HG02884 (cell line): ENCODE results near the gene BBS9.

Experiments used
- ATAC-seq: cut with Tn5 transposase; IDR thresholded peaks from one replicate; pipeline ENCODE4 v1.9.1; 2021; ENCODE audit warnings: mild to moderate bottlenecking, moderate library complexity; ENCODE audit not compliant: unreplicated experiment

BBS9 gene

DNA sequence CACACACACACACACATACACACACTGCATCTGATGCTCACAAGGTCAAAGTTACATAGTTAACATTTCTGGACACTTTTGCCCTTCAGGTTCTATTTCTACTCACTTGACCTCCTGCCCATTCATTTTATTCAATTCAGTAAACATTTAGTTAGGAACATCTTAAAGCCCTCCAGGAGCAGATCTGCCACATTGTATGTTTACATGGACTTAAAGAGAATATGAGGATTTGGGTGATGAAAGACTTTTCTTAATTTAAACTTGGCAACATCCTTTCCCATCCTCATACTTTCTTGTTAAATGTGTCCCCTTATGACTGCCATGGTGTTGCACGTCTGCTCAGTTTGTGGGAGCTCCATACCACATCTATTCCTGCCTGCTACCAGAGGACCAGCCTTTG is 453.2 kb downstream of the BBS9 start:
- no peak for ATAC-seq

GRCh38 chr7:33589911-33590310 is 460.5 kb downstream of the BBS9 start:
- ATAC-seq, result no peak

- ATAC-seq, result no peak
Measured at GRCh38 chr7:33590916-33591315, 461.6 kb downstream of the BBS9 start.

GRCh38 chr7:33591490-33591889 is 462.1 kb downstream of the BBS9 start:
- no peak for ATAC-seq

- ATAC-seq, result no peak
Measured at GRCh38 chr7:33592718-33593117, 463.4 kb downstream of the BBS9 start.

- ATAC-seq, result no peak
Measured at GRCh38 chr7:33593611-33594010, 464.2 kb downstream of the BBS9 start.

GRCh38 chr7:33596686-33597085 is 467.3 kb downstream of the BBS9 start:
- ATAC-seq, result no peak

DNA sequence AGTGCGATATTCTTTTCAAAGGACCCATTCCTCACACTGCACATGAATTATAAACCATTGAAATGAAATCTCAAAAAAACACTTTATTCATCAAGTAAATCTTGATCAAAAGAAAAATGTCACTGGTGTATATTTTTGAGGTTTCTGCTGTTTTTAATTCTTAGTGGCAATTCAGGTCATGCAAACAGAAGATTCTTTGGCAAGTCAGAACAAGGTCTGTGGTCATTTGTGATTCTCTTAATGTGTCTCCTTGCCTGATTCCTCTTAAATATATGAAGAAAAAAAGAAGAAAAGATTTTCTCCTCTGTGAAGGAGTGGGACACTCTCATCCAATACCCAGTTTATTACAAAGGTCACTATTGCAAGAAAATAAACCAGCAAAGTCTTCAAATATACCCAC is 467.8 kb downstream of the BBS9 start:
- no peak for ATAC-seq

DNA sequence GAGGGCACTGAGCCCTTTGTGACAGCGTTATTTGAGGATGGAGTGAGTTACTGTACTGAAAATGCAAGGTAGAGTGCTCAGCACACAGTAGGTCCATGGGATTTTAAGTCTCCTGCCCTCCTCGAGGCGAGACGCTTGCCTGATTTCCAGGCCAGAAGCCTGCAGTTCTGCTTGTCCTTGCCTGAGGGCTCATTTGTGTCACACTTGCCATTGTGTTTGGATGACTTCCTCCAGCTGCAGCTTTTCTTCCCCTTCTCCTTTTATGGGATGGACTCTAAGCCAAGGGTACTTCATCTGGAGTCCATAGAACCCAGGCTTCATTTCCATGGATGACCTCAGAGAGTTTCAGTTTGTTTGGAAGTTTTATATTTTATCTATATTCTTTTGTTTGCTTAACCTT is 471.7 kb downstream of the BBS9 start:
- ATAC-seq, result no peak

DNA sequence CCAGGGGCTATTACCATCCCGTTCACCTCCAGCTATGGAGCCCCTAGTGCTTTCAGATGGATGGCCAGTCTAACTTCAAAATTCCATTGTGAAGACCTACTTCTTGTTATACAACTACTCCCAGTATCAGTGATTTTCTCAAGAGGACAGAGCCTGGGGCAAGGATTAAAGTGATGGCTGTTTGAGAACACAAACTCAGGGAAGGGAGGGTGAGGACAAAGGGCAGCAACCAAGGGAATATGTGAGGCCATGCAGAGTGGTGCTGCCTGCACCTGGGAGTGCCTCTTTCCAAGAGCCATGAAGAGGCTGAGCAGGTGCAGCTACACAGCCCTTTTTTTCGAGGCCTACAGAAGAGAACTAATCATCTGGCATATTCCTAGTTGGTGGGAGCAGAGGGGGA is 472.5 kb downstream of the BBS9 start:
- no peak for ATAC-seq

GRCh38 chr7:33604056-33604455 is 474.7 kb downstream of the BBS9 start:
- no peak for ATAC-seq

DNA sequence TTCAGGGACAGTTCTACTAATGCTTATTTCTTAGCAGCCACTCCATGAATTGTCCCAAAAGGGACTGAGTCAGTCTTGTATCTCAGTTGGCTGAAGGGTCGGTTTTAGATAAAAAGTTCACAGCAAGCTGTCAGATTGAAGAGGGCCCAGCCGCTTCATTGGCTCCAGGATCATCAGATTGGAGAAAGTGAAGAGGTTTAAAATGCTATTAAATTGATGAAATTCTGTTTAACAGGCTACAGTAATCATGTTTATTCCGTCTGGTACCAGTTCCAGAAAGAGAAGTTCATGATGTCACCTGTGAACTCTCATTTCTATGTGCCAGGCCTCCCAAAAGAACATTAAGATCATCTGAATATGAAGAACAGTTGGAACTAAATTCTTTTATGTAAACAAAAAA is 481.6 kb downstream of the BBS9 start:
- no peak for ATAC-seq

- no peak for ATAC-seq
Measured at GRCh38 chr7:33612442-33612841, 483.1 kb downstream of the BBS9 start.

DNA sequence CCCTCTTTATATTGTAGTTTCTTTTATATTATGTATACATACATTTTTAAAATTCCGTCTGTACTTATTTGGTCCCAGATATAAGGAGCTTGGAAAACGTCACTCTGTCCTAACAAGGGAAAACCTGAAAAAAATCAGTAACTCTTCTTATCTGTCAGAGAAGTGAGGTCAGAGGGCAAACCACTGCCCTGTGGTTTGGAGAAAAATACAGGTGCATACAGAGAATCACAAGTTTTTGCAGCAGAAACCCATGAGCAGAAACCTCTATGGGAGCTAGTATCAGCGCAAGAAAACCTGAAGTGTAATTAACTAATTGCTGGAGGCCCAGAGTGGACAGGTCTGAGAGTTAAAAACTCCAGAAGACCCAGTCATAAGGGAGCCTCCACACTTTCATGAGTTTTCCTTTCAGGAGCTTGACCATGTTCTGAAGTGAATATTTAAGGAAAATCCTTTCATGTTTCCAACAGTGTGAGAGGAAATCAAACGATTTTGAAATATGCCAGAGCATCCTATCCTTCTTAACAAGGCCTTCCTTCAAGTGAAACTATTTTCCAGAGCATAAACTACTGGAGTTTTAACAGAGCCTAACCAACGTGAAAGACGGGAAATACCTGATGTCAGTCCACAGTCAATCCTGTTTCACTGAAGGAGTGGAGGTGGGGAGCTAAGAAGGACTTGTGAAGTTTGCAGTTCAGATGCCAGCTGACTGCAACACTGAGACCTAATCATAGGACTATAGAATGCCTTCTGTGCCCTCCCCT is 485.2 kb downstream of the BBS9 start:
- no peak for ATAC-seq

DNA sequence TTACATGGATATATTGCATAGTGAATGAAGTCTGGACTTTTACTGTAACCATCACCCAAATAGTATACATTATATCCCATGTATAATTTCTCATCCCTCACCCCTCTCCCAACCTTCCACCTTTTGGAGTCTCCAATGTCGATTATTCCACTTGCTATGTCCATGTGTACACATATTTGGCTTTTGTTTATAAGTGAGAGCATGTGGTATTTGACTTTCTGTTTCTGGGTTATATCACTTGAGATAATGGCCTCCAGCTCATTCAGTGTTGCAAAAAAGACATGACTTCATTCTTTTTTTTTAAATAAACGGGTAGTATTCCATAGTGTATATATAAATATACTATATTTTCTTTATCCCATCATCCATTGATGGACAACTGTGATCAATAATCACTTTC is 487.4 kb downstream of the BBS9 start:
- ATAC-seq, result no peak

DNA sequence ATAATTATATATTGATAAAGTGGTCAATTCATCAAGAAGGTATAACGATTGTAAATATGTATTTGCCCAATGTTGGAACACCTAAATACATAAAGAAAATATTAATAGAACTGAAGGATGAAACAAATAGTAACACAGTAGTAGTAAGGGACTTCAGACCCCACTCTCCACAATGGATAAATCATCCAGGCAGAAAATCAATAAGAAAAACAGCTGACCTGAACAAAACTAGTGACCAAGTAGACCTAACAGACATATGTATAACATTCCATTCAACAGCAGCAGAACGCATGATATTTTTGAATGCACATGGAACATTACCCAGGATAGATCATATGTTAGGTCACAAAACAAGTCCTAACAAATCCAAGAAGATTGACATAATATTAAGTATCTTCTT is 489.9 kb downstream of the BBS9 start:
- ATAC-seq, result no peak

DNA sequence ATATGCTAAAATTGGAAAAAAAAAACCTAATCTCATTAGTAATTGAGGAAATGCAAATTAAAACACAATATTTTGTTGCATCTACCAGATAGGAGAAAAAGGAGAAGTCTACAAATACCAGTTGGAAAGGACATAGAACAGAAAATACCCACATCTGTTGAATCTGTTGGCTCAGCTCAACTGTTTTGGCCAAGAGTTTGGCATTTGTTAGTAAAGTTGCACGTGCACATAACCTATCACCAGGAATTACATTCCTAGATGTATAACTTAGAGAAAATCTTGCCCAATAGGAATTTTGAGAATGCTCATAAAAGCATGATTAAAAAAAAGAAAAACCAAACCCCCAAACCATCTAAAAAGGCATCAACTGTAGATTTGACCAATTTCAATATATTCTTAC is 493.9 kb downstream of the BBS9 start:
- ATAC-seq, result no peak

- ATAC-seq, result no peak
Measured at GRCh38 chr7:33624215-33624614, 494.9 kb downstream of the BBS9 start.

DNA sequence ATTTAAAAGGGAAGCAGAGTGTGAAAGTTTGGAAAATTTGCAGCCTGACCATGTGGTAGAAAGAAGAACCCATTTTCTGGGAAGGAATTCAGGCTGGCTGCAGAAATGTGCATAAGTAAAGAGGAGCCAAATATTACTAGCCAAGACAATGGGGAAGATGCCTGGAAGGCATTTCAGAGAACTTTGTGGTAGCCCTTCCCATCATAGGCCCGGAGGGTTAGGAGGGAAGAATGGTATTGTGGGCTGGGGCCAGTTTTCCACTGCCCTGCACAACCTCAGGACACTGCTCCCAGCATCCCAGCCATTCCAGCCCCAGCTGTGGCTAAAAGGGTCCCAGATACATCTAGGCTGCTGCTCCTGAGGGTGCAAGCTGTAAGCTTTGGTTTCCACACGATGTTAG is 497.5 kb downstream of the BBS9 start:
- no peak for ATAC-seq

GRCh38 chr7:33627741-33628140 is 498.4 kb downstream of the BBS9 start:
- ATAC-seq, result no peak

- no peak for ATAC-seq
Measured at GRCh38 chr7:33628894-33629293, 499.5 kb downstream of the BBS9 start.

DNA sequence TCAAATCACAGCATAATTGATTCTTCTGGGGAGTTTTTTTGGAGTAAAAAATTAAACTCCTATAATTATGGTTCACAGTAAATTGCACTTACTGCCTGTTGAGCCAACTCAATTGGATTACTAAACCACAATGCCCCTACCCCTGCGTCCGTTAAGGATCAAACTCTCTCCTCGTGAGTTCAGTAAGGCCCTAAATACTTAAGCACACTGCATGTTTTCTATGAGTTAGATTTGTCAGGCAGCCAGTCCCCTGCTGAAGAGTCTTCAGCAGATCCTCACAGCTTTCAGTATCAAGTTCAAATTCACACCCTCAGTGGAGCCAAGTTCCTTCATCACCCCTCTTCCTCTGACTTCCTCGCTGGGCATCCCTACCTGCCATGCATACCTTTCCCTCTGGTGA is 501.0 kb downstream of the BBS9 start:
- no peak for ATAC-seq

DNA sequence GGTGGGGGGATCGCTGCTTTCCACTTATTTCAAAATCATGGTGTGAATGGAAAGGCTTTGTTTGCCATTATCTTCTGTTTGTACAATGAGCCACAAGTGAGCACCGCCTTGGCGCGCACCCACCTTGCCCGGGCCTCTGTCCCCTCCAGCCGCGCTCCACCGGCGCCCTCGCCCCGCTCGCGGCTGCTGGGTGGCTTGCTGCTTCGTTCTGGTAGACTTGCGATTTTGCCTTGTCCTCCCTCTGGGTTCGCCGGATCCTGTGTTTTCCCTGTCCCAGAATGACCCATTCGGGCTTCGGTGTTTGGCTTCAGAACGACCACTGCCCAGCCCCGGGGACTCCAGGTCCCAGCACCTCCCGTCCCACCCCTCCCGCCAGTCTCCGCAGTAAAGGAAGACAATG is 503.0 kb downstream of the BBS9 start:
- ATAC-seq, result no peak
